ENCODE data around the gene WDR45B. TPM values are rescaled to one million over a fixed set of nuclear protein-coding genes. Genes with fewer than 3 reads are reported as not detected.

Gene WDR45B
- total RNA-seq, 4 donors from 2014 or later: 85.1 to 104 (median 89.3) TPM

GRCh38 chr17:82574041-82574440 is 74.2 kb downstream of the WDR45B start:
- WGBS, 2 donors: 76 to 93% methylated on average over 8 to 10 of the region's 11 CpGs
- Histone ChIP-seq H3K36me3 (peaks cover 10 to 97% (median 33%) of the 10 kb centered on the region in 3 donors), H3K9me3 (no peaks in the 10 kb centered on the region), H3K27me3 (no peaks in the 10 kb centered on the region), H3K4me1 (no peaks in the 10 kb centered on the region), H3K4me3 (no peak overlapping the region), H3K27ac (no peak overlapping the region)
- intact Hi-C loops (cut with DNase I): no loop called here
- TF ChIP-seq CTCF (IDR thresholded peaks at IDR 0.05) (no peak), POLR2A (IDR thresholded peaks at IDR 0.05) (no peak)
- DNase-seq: no peak

GRCh38 chr17:82571855-82572254 is 76.4 kb downstream of the WDR45B start:
- intact Hi-C loops (cut with DNase I): no loop called here
- WGBS, 2 donors: 87 to 96% methylated on average over 6 of the region's 6 CpGs
- Histone ChIP-seq H3K27me3 (no peaks in the 10 kb centered on the region), H3K4me3 (no peak overlapping the region), H3K4me1 (peaks cover 0 to 5% (median 0%) of the 10 kb centered on the region in 3 donors), H3K36me3 (peaks cover 6 to 97% (median 27%) of the 10 kb centered on the region in 3 donors), H3K27ac (no peak overlapping the region), H3K9me3 (no peaks in the 10 kb centered on the region)
- no peak for DNase-seq
- TF ChIP-seq POLR2A (IDR thresholded peaks at IDR 0.05): no peak
- TF ChIP-seq CTCF (IDR thresholded peaks at IDR 0.05): no peak

- no peaks in the 10 kb centered on the region for H3K27me3 ChIP-seq
- H3K4me1 ChIP-seq: peaks cover 0 to 12% (median 2%) of the 10 kb centered on the region in 3 donors
- no peak overlapping the region for H3K27ac ChIP-seq
- H3K36me3 ChIP-seq: peaks cover 13 to 98% (median 27%) of the 10 kb centered on the region in 3 donors
- DNase-seq: no peak
- intact Hi-C loops (cut with DNase I): no loop called here
- 91 to 92% methylated on average over 9 of the region's 9 CpGs for WGBS, 2 donors
- no peak overlapping the region for H3K4me3 ChIP-seq
- no peak for TF ChIP-seq CTCF (IDR thresholded peaks at IDR 0.05)
- no peak for TF ChIP-seq POLR2A (IDR thresholded peaks at IDR 0.05)
- no peaks in the 10 kb centered on the region for H3K9me3 ChIP-seq
Observed at GRCh38 chr17:82570277-82570676, 78.0 kb downstream of the WDR45B start.

GRCh38 chr17:82569621-82570020 is 78.6 kb downstream of the WDR45B start:
- Histone ChIP-seq H3K36me3 (peaks cover 7 to 98% (median 22%) of the 10 kb centered on the region in 3 donors), H3K27ac (no peak overlapping the region), H3K4me3 (no peak overlapping the region), H3K27me3 (no peaks in the 10 kb centered on the region), H3K9me3 (no peaks in the 10 kb centered on the region), H3K4me1 (peaks cover 0 to 13% (median 2%) of the 10 kb centered on the region in 3 donors)
- intact Hi-C loops (cut with DNase I): no loop called here
- WGBS, 2 donors: 85 to 86% methylated on average over 10 to 11 of the region's 11 CpGs
- DNase-seq: no peak
- no peak for TF ChIP-seq POLR2A (IDR thresholded peaks at IDR 0.05)
- no peak for TF ChIP-seq CTCF (IDR thresholded peaks at IDR 0.05)

- no peak overlapping the region for H3K4me3 ChIP-seq
- 92% methylated on average over 10 of the region's 10 CpGs for WGBS, 2 donors
- H3K9me3 ChIP-seq: no peaks in the 10 kb centered on the region
- peaks cover 0 to 13% (median 2%) of the 10 kb centered on the region in 3 donors for H3K4me1 ChIP-seq
- peaks cover 7 to 98% (median 22%) of the 10 kb centered on the region in 3 donors for H3K36me3 ChIP-seq
- no peak overlapping the region for H3K27ac ChIP-seq
- intact Hi-C loops (cut with DNase I): no loop called here
- TF ChIP-seq CTCF (IDR thresholded peaks at IDR 0.05) (no peak), POLR2A (IDR thresholded peaks at IDR 0.05) (no peak)
- no peak for DNase-seq
- no peaks in the 10 kb centered on the region for H3K27me3 ChIP-seq
Observed at GRCh38 chr17:82568997-82569393, 79.2 kb downstream of the WDR45B start.
